ENCODE data around the gene SRGAP2C.
"Not testable (repeated sequence)": the region's sequence is repeated elsewhere in the genome, so short reads cannot be mapped to it uniquely, and the experiment has no call there.

SRGAP2C gene

GRCh38 chr1:121343311-121343906, 158.6 kb downstream of the SRGAP2C start:
- not testable (repeated sequence) for FAIRE-seq

- FAIRE-seq = not testable (repeated sequence)
Measured at GRCh38 chr1:121344355-121344754, 159.6 kb downstream of the SRGAP2C start.

GRCh38 chr1:121346654-121347053, 161.9 kb downstream of the SRGAP2C start:
- not testable (repeated sequence) for FAIRE-seq

GRCh38 chr1:121347476-121347875, 162.7 kb downstream of the SRGAP2C start:
- not testable (repeated sequence) for FAIRE-seq

- FAIRE-seq = not testable (repeated sequence)
Measured at GRCh38 chr1:121348115-121348514, 163.3 kb downstream of the SRGAP2C start.

- FAIRE-seq = not testable (repeated sequence)
Measured at GRCh38 chr1:121349332-121349967, 164.7 kb downstream of the SRGAP2C start.

GRCh38 chr1:121355711-121356420, 171.1 kb downstream of the SRGAP2C start:
- not testable (repeated sequence) for FAIRE-seq

GRCh38 chr1:121356819-121357218, 172.0 kb downstream of the SRGAP2C start:
- not testable (repeated sequence) for FAIRE-seq

GRCh38 chr1:121360531-121360930, 175.8 kb downstream of the SRGAP2C start:
- not testable (repeated sequence) for FAIRE-seq

- FAIRE-seq = not testable (repeated sequence)
Measured at GRCh38 chr1:121361451-121362233, 176.9 kb downstream of the SRGAP2C start.

- FAIRE-seq = not testable (repeated sequence)
Measured at GRCh38 chr1:121362234-121362883, 177.6 kb downstream of the SRGAP2C start.

GRCh38 chr1:121365316-121365715, 180.5 kb downstream of the SRGAP2C start:
- FAIRE-seq = not testable (repeated sequence)

GRCh38 chr1:121365723-121366122, 180.9 kb downstream of the SRGAP2C start:
- FAIRE-seq = not testable (repeated sequence)

- FAIRE-seq = not testable (repeated sequence)
Measured at GRCh38 chr1:121366171-121366570, 181.4 kb downstream of the SRGAP2C start.

GRCh38 chr1:121368910-121369309, 184.1 kb downstream of the SRGAP2C start:
- not testable (repeated sequence) for FAIRE-seq

GRCh38 chr1:121369959-121370358, 185.2 kb downstream of the SRGAP2C start:
- FAIRE-seq = not testable (repeated sequence)

- not testable (repeated sequence) for FAIRE-seq
Measured at GRCh38 chr1:121374851-121375367, 190.1 kb downstream of the SRGAP2C start.

- not testable (repeated sequence) for FAIRE-seq
Measured at GRCh38 chr1:121376986-121377385, 192.2 kb downstream of the SRGAP2C start.

GRCh38 chr1:121378757-121379156, 194.0 kb downstream of the SRGAP2C start:
- FAIRE-seq = not testable (repeated sequence)

- FAIRE-seq = not testable (repeated sequence)
Measured at GRCh38 chr1:121384754-121385153, 200.0 kb downstream of the SRGAP2C start.

- FAIRE-seq = not testable (repeated sequence)
Measured at GRCh38 chr1:121385162-121385561, 200.4 kb downstream of the SRGAP2C start.
